Chondrocyte (in vitro differentiated cells): ENCODE data around the gene CNNM2. TPM values are rescaled to one million over a fixed set of nuclear protein-coding genes. Genes with fewer than 3 reads are reported as not detected.

Experiments
- DNase-seq: peaks from one replicate; pipeline ENCODE4 v3.0.0; 2021; ENCODE audit warnings: mixed read lengths, low spot score
- H3K27ac Mint-ChIP-seq: one replicate; pipeline ENCODE4 v1.8.0; 2021; ENCODE audit warnings: mild to moderate bottlenecking, moderate library complexity, mixed read lengths; ENCODE audit not compliant: unreplicated experiment
- H3K27me3 Mint-ChIP-seq: 2 replicates; pipeline ENCODE4 v1.8.0; 2021; ENCODE audit warnings: low read depth, mixed read lengths
- H3K36me3 Mint-ChIP-seq: 2 replicates; pipeline ENCODE4 v1.8.0; 2021; ENCODE audit warnings: low read depth, mixed read lengths
- H3K4me1 Mint-ChIP-seq: 2 replicates; pipeline ENCODE4 v1.8.0; 2021; ENCODE audit warnings: low read depth, mild to moderate bottlenecking, mixed read lengths
- H3K4me3 Mint-ChIP-seq: one replicate; pipeline ENCODE4 v1.8.0; 2021; ENCODE audit warnings: mild to moderate bottlenecking, moderate library complexity, mixed read lengths; ENCODE audit not compliant: unreplicated experiment
- H3K9me3 Mint-ChIP-seq: 2 replicates; pipeline ENCODE4 v1.8.0; 2021; ENCODE audit warnings: low read depth, mixed read lengths
- total RNA-seq: library from RNA; stranded (reverse); gene quantifications from 3 replicates; pipeline ENCODE4 v1.2.1, GENCODE V29; 2021
- TF ChIP-seq, protein P1 (sequence below): fragments of 200-600 bp; sonication (generic); IDR thresholded peaks from 2 replicates; pipeline ENCODE4 v1.5.0; 2021; ENCODE audit warnings: antibody characterized with exemption, mild to moderate bottlenecking, moderate library complexity

The CNNM2 gene
- total RNA-seq, 1 donor from 2014 or later = 36.8 TPM

- TF ChIP-seq, protein P1, sequence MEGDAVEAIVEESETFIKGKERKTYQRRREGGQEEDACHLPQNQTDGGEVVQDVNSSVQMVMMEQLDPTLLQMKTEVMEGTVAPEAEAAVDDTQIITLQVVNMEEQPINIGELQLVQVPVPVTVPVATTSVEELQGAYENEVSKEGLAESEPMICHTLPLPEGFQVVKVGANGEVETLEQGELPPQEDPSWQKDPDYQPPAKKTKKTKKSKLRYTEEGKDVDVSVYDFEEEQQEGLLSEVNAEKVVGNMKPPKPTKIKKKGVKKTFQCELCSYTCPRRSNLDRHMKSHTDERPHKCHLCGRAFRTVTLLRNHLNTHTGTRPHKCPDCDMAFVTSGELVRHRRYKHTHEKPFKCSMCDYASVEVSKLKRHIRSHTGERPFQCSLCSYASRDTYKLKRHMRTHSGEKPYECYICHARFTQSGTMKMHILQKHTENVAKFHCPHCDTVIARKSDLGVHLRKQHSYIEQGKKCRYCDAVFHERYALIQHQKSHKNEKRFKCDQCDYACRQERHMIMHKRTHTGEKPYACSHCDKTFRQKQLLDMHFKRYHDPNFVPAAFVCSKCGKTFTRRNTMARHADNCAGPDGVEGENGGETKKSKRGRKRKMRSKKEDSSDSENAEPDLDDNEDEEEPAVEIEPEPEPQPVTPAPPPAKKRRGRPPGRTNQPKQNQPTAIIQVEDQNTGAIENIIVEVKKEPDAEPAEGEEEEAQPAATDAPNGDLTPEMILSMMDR = no peak
- Mint-ChIP-seq H3K36me3 (peaks cover 3% of the 10 kb centered on the region), H3K4me3 (no peak overlapping the region), H3K4me1 (peaks cover 20% of the 10 kb centered on the region), H3K27me3 (no peaks in the 10 kb centered on the region), H3K27ac (no peak overlapping the region), H3K9me3 (no peaks in the 10 kb centered on the region)
- DNase-seq = no peak
Measured at GRCh38 chr10:102948176-102948575, 30.1 kb downstream of the CNNM2 start.

GRCh38 chr10:102948786-102949185, 30.7 kb downstream of the CNNM2 start:
- Mint-ChIP-seq H3K36me3 (peaks cover 3% of the 10 kb centered on the region), H3K27me3 (no peaks in the 10 kb centered on the region), H3K4me3 (no peak overlapping the region), H3K27ac (no peak overlapping the region), H3K9me3 (no peaks in the 10 kb centered on the region), H3K4me1 (peaks cover 20% of the 10 kb centered on the region)
- TF ChIP-seq, protein P1 = no peak
- DNase-seq = no peak

DNA sequence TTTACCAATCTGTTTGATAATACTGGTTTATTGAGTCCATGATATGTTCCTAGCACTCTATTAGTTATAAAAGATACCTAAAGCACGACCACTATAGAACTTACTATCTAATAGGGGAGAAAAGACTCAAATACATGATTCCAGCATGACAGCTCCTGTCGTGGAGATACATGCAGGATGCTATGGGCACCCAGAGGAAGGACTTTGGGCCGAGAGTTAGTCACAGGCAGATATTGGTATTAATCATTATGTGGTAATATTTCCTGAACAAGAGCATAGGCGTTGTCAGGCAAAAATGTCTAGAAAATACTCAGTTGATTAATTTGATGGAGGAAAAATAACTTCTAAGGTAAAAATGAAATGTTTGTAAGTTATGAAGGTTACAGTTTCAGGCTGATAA, 31.8 kb downstream of the CNNM2 start:
- peaks cover 7% of the 10 kb centered on the region for H3K36me3 Mint-ChIP-seq
- no peaks in the 10 kb centered on the region for H3K27me3 Mint-ChIP-seq
- H3K4me3 Mint-ChIP-seq = no peak overlapping the region
- no peaks in the 10 kb centered on the region for H3K9me3 Mint-ChIP-seq
- TF ChIP-seq, protein P1 = no peak
- peaks cover 16% of the 10 kb centered on the region for H3K4me1 Mint-ChIP-seq
- no peak for DNase-seq
- no peak overlapping the region for H3K27ac Mint-ChIP-seq

DNA sequence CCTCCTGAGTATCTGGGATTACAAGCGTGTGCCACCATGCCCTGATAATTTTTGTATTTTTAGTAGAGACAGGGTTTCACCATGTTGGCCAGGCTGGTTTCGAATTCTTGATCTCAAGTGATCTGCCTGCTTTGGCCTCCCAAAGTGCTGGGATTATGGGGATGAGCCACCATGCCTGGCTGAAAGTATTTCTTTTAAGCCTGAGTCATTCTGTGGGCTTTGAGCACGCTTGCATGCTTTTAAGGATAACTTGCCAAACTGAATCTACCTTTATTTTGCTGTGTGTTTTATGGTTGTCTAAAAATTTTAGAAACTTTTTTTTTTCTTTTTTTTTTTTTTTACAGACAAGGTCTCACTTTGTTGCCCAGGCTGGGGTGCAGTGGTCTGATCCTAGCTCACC, 33.2 kb downstream of the CNNM2 start:
- no peak for DNase-seq
- Mint-ChIP-seq H3K9me3 (no peaks in the 10 kb centered on the region), H3K4me1 (peaks cover 5% of the 10 kb centered on the region), H3K27me3 (no peaks in the 10 kb centered on the region), H3K36me3 (peaks cover 8% of the 10 kb centered on the region), H3K4me3 (no peak overlapping the region), H3K27ac (no peak overlapping the region)
- TF ChIP-seq, protein P1 = no peak

GRCh38 chr10:102959360-102959759, 41.3 kb downstream of the CNNM2 start:
- peaks cover 6% of the 10 kb centered on the region for H3K36me3 Mint-ChIP-seq
- H3K4me1 Mint-ChIP-seq = peaks cover 15% of the 10 kb centered on the region
- no peaks in the 10 kb centered on the region for H3K27me3 Mint-ChIP-seq
- TF ChIP-seq, protein P1 = no peak
- H3K4me3 Mint-ChIP-seq = no peak overlapping the region
- no peak overlapping the region for H3K27ac Mint-ChIP-seq
- H3K9me3 Mint-ChIP-seq = no peaks in the 10 kb centered on the region
- DNase-seq = no peak
